ENCODE measurements around the gene SDR39U1. TPM values are rescaled to one million over a fixed set of nuclear protein-coding genes. Genes with fewer than 3 reads are reported as not detected.

Gene SDR39U1
- total RNA-seq, 1 donor, result 13.7 TPM

GRCh38 chr14:24398653-24399446, 43.7 kb downstream of the SDR39U1 start, which contains the start of gene NYNRIN:
Gene NYNRIN, plus strand, starts transcription at chr14:24399003. Its CDS starts 244 bp downstream, at chr14:24399247.
- peak within 1 kb of the TSS; percentile 74 for H3K4me3 ChIP-seq (ENCODE audit: low read depth, low read length)
- peak; percentile 37 for DNase-seq (ENCODE audit: low read depth)
- no peak for TF ChIP-seq CTCF (IDR thresholded peaks at IDR 0.05; ENCODE audit: insufficient read depth, low read length)

DNA sequence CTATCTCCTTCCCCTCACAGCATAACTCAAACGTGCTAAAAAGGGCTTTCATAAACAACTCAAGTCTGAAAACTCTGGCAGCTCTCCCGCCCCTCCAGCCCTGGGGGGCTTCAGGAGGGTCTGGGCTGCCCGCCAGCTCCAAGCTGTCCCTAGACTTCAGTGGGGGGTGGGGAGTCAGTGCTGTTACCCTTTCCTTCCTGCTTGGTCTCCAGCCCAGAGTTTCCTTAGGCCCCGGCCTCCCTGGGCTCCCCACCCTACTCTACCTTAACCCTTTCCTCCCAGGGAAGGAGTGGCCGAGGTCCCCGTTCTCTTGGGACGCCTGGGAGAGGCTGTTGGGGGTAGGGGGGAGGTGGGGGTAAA, 44.3 kb downstream of the SDR39U1 start:
- H3K4me3 ChIP-seq (ENCODE audit: low read depth, low read length), result peak overlapping the region; percentile 74
- no peak for DNase-seq (ENCODE audit: low read depth)
- TF ChIP-seq CTCF (IDR thresholded peaks at IDR 0.05; ENCODE audit: insufficient read depth, low read length), result no peak

DNA sequence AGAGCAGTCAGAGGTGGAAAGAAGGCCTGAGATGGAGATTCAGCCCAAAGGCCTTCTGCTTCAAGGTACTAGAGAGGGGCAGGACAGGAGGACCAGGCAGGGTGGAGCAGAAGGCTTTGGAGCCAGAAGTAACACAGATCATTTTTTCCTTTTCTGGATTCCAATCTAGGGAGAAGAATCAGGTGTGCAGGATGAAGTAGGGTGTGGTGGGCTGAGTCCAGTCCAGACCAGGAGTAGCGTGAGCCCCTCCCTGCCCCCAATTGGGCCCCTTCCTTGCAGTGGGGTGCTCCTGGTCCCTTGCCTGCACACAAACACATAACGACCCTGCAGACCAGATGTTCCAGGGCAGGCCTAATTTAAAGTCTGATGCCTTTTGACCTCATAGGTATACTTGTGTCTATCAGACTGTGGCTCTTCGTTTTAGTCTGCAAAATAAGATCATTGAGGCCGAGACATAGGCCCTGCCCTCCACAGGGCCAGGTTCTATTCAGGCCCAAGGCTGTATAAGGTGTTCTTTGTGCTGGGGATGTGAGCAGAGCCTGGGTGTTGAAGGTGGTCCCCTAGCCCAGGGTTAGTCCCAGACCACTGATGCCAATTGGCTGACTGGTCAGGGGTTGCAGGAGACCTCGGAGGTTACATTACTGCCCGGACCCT, 44.8 kb downstream of the SDR39U1 start:
- no peak for DNase-seq (ENCODE audit: low read depth)
- no peak overlapping the region for H3K4me3 ChIP-seq (ENCODE audit: low read depth, low read length)
- no peak for TF ChIP-seq CTCF (IDR thresholded peaks at IDR 0.05; ENCODE audit: insufficient read depth, low read length)

DNA sequence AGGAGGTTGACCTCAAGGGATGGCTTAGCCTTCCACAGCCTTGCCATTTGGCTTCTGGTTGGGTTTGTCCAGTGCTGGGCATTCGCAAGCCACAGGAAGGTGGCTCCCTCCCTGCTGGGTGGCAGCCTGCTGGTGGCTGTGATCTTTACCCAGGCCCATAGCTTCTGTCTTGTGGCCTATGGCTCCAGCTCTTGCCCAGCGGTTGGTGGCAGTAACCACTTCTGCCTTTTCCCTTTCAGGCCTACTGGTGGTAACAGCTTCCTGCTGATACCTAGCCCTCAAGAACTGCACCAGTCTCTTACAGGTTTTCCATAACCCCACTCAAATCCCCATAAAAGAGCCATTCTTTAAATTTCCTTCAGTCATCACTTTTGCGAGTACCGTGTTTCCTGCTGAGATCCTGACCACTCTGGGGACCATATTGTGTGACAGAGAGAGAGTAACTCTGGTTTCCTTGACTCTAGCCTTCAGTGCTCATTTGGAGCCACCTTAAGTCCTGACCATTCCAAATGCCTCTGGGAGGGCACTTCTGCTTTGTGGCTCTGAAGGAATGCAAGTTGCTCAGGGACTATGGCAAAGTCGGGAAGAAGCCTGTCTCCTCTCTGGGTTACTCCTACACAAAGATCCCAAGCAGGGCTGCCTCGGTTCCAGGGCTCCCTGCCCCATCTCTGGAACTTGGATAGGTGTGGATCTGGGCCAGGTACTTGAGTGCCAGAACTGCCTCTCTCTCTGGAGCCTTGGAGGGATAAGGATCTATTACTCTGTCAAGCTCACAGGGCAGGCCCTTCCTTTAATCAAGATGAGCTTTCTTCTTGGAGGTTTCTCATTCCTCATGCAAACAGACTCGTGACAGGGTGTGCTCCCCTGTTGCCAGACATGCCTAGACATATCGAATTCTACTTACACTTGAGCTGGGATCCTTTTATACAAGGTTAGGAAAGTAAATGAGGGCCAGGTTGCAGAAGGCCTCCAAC, 46.7 kb downstream of the SDR39U1 start:
- DNase-seq (ENCODE audit: low read depth), result peak; percentile 72
- no peak overlapping the region for H3K4me3 ChIP-seq (ENCODE audit: low read depth, low read length)
- no peak for TF ChIP-seq CTCF (IDR thresholded peaks at IDR 0.05; ENCODE audit: insufficient read depth, low read length)

DNA sequence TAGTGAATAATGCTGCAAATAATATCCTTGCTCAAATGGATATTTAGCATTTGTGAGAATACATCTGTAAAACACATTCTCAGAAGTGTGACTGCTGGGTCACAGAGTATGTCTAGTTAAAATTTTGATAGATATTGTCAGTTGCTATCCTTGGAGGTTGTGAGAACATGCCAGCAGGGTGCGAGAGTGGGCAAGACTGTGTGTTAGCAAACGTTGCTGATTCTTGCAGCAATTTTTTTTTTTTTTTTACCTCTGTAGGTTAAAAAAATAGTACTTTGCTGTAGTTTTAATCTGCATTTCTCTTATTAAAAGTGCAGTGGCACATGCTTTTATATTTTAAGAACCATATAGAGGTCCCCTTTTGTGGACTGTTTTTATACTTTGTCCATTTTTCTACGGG, 48.3 kb downstream of the SDR39U1 start:
- TF ChIP-seq CTCF (IDR thresholded peaks at IDR 0.05; ENCODE audit: insufficient read depth, low read length), result no peak
- no peak for DNase-seq (ENCODE audit: low read depth)
- H3K4me3 ChIP-seq (ENCODE audit: low read depth, low read length), result no peak overlapping the region

DNA sequence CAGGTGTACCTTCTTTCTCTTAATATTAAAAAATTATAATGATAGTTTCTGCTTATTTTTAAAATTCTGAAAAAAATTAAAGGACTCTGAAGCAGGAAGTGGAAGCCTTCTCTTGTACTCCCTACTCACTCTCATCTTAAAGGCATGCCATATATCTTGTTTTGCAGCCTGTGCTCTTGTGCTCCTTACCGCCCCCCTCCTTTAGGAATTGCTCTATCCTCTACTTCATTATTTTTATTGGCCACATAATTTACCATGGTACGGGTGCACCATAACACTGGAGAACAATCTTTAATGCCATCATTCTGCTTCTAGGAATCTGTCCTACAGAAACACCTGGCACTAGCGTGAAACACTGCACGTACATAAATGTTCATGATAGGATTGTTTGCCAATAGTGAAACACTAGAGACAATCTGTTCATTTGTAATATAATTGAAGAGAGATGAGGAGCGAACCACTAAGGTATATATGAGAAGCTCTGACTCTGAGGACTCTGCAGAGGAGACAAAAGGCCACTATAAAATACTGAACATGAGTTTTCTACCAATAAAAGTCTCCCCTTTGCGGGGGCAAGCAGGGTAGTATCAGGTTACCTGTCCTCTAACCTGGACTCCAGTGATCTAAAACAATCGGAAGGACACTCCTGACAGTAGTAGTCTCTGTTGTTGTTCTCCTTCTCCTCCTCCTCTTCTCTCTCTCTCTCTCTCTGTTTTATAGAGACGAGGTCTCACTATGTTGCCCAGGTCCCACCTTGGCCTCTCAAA, 50.1 kb downstream of the SDR39U1 start:
- TF ChIP-seq CTCF (IDR thresholded peaks at IDR 0.05; ENCODE audit: insufficient read depth, low read length), result peak; percentile 22
- peak; percentile 57 for DNase-seq (ENCODE audit: low read depth)
- H3K4me3 ChIP-seq (ENCODE audit: low read depth, low read length), result no peak overlapping the region
